H9 (cell line): ENCODE results near the gene ADSS1. TPM values are rescaled to one million over a fixed set of nuclear protein-coding genes. Genes with fewer than 3 reads are reported as not detected.

Experiments
- DNase-seq: peaks from one replicate; pipeline ENCODE4 v3.0.0-alpha.2; 2017
- H2AFZ ChIP-seq: one replicate; pipeline ENCODE4 v1.6.1; 2013; ENCODE audit warnings: mild to moderate bottlenecking, low read length, control low read depth, moderate library complexity
- H2AK5ac ChIP-seq: 2 replicates; pipeline ENCODE4 v1.6.1; 2013; ENCODE audit warnings: low read length, control low read depth, mixed read lengths; ENCODE audit not compliant: insufficient read length
- H2BK120ac ChIP-seq: one replicate; pipeline ENCODE4 v1.6.1; 2013; ENCODE audit warnings: low read depth, mild to moderate bottlenecking, low read length, control low read depth, inconsistent platforms; ENCODE audit not compliant: poor library complexity, severe bottlenecking
- H2BK12ac ChIP-seq: 2 replicates; pipeline ENCODE4 v1.6.1; 2013; ENCODE audit warnings: low read length, control low read depth, mixed read lengths, low read depth; ENCODE audit not compliant: insufficient read length
- H2BK15ac ChIP-seq: 2 replicates; pipeline ENCODE4 v1.6.1; 2013; ENCODE audit warnings: low read depth, low read length, control low read depth
- H2BK20ac ChIP-seq: one replicate; pipeline ENCODE4 v1.6.1; 2013; ENCODE audit warnings: low read depth, mild to moderate bottlenecking, low read length, control low read depth, inconsistent platforms; ENCODE audit not compliant: poor library complexity, severe bottlenecking
- H2BK5ac ChIP-seq: 2 replicates; pipeline ENCODE4 v1.6.1; 2013; ENCODE audit warnings: low read length, control low read depth, mixed read lengths; ENCODE audit not compliant: insufficient read length
- H3K14ac ChIP-seq: 2 replicates; pipeline ENCODE4 v1.6.1; 2013; ENCODE audit warnings: low read length, control low read depth; ENCODE audit not compliant: insufficient read depth
- H3K18ac ChIP-seq: 2 replicates; pipeline ENCODE4 v1.6.1; 2013; ENCODE audit warnings: low read depth, mild to moderate bottlenecking, mixed read lengths, low read length, control low read depth; ENCODE audit not compliant: insufficient read length
- H3K23ac ChIP-seq: 2 replicates; pipeline ENCODE4 v1.6.1; 2013; ENCODE audit warnings: low read length, control low read depth, mixed read lengths, low read depth; ENCODE audit not compliant: insufficient read length
- H3K23me2 ChIP-seq: 2 replicates; pipeline ENCODE4 v1.6.1; 2013; ENCODE audit warnings: low read depth, mild to moderate bottlenecking, mixed read lengths, low read length, control low read depth; ENCODE audit not compliant: insufficient read length, poor library complexity, severe bottlenecking
- H3K27ac ChIP-seq: 2 replicates; pipeline ENCODE4 v1.5.1; 2013; ENCODE audit warnings: low read length, control low read depth, mixed read lengths, low read depth; ENCODE audit not compliant: insufficient read length
- H3K27me3 ChIP-seq: 2 replicates; pipeline ENCODE4 v1.6.1; 2013; ENCODE audit warnings: low read length, control low read depth, inconsistent platforms; ENCODE audit not compliant: insufficient read depth
- H3K4ac ChIP-seq: 2 replicates; pipeline ENCODE4 v1.6.1; 2013; ENCODE audit warnings: low read depth, mild to moderate bottlenecking, control low read depth, inconsistent platforms, low read length, moderate library complexity
- H3K4me1 ChIP-seq: 2 replicates; pipeline ENCODE4 v1.6.1; 2013; ENCODE audit warnings: low read length, control low read depth, inconsistent platforms; ENCODE audit not compliant: insufficient read depth
- H3K4me2 ChIP-seq: 2 replicates; pipeline ENCODE4 v1.6.1; 2013; ENCODE audit warnings: low read length, control low read depth, mixed read lengths; ENCODE audit not compliant: insufficient read length, insufficient read depth
- H3K56ac ChIP-seq: 2 replicates; pipeline ENCODE4 v1.6.1; 2013; ENCODE audit warnings: low read depth, mild to moderate bottlenecking, mixed read lengths, low read length, control low read depth; ENCODE audit not compliant: insufficient read length
- H3K79me1 ChIP-seq: 2 replicates; pipeline ENCODE4 v1.6.1; 2013; ENCODE audit warnings: low read depth, mild to moderate bottlenecking, moderate library complexity, low read length, control low read depth, inconsistent platforms; ENCODE audit not compliant: insufficient read depth, poor library complexity, severe bottlenecking
- H3K79me2 ChIP-seq: 2 replicates; pipeline ENCODE4 v1.6.1; 2013; ENCODE audit warnings: low read length, control low read depth, inconsistent platforms; ENCODE audit not compliant: insufficient read depth
- H3K9ac ChIP-seq: 2 replicates; pipeline ENCODE4 v1.6.1; 2013; ENCODE audit warnings: low read length, control low read depth, mixed read lengths; ENCODE audit not compliant: insufficient read length; ENCODE audit errors: extremely low read depth
- H3K9me3 ChIP-seq: one replicate; pipeline ENCODE4 v1.6.1; 2013; ENCODE audit warnings: low read depth, low read length, inconsistent platforms; ENCODE audit not compliant: control insufficient read depth
- H3T11ph ChIP-seq: one replicate; pipeline ENCODE4 v1.6.1; 2013; ENCODE audit warnings: mild to moderate bottlenecking, low read length, control low read depth, inconsistent platforms
- H4K20me1 ChIP-seq: one replicate; pipeline ENCODE4 v1.6.1; 2013; ENCODE audit not compliant: control insufficient read depth, insufficient read length, insufficient read depth
- H4K5ac ChIP-seq: 2 replicates; pipeline ENCODE4 v1.6.1; 2013; ENCODE audit warnings: low read depth, mild to moderate bottlenecking, mixed read lengths, low read length, control low read depth; ENCODE audit not compliant: insufficient read length
- H4K8ac ChIP-seq: replicated peaks from 2 replicates; pipeline ENCODE4 v1.6.1; 2013; ENCODE audit warnings: low read length, control low read depth, mixed read lengths, low read depth; ENCODE audit not compliant: insufficient read length
- H4K91ac ChIP-seq: 2 replicates; pipeline ENCODE4 v1.6.1; 2013; ENCODE audit warnings: low read depth, mild to moderate bottlenecking, moderate library complexity, mixed read lengths, low read length, control low read depth; ENCODE audit not compliant: insufficient read length
- H3K27ac Mint-ChIP-seq, 3 experiments: 2 replicates in 2 of 3; 3 replicates in 1 of 3; pipeline ENCODE4 v1.8.0; 2020 to 2021; ENCODE audit warnings: mixed read lengths in 3 of 3, mild to moderate bottlenecking in 1 of 3, moderate library complexity in 1 of 3
- H3K27me3 Mint-ChIP-seq: 2 replicates; pipeline ENCODE4 v1.8.0; 2021; ENCODE audit warnings: low read depth, mild to moderate bottlenecking, moderate library complexity, mixed read lengths
- H3K36me3 Mint-ChIP-seq, 3 experiments: 2 replicates in 2 of 3; 3 replicates in 1 of 3; pipeline ENCODE4 v1.8.0; 2020 to 2021; ENCODE audit warnings: low read depth in 3 of 3, mixed read lengths in 3 of 3; ENCODE audit not compliant: insufficient read depth in 1 of 3
- H3K4me1 Mint-ChIP-seq, 2 experiments: 2 replicates each; pipeline ENCODE4 v1.8.0; 2020; ENCODE audit warnings: mixed read lengths in 2 of 2
- H3K4me3 Mint-ChIP-seq, 2 experiments: 2 replicates in 1 of 2; 3 replicates in 1 of 2; pipeline ENCODE4 v1.8.0; 2020 to 2021; ENCODE audit warnings: mild to moderate bottlenecking in 2 of 2, mixed read lengths in 2 of 2, moderate library complexity in 1 of 2
- H3K9me3 Mint-ChIP-seq, 2 experiments: 2 replicates in 1 of 2; 3 replicates in 1 of 2; pipeline ENCODE4 v1.8.0; 2020; ENCODE audit warnings: mild to moderate bottlenecking in 2 of 2, mixed read lengths in 2 of 2, moderate library complexity in 1 of 2
- CTCF ChIP-seq: fragments of 200-600 bp; sonication (generic); conservative IDR thresholded peaks from 3 replicates; pipeline ENCODE4 v1.8.0; 2021; ENCODE audit warnings: antibody characterized with exemption, mild to moderate bottlenecking
- WGBS: extraction: QIAGEN DNeasy Blood & Tissue Kit; methylation state at CpG from one replicate; pipeline ENCODE4 v1.1.7; 2013; ENCODE audit warnings: missing lambda C conversion rate, low lambda C conversion rate, mixed read lengths; ENCODE audit not compliant: insufficient read length; ENCODE audit errors: extremely low coverage; 5-methylcytosine and 5-hydroxymethylcytosine counted together
- total RNA-seq: library from RNA; stranded (reverse); gene quantifications from 2 replicates; pipeline ENCODE4 v1.2.1, GENCODE V29; 2021

The ADSS1 gene
- total RNA-seq, 1 experiment from 2014 or later, result 8.5 TPM

DNA sequence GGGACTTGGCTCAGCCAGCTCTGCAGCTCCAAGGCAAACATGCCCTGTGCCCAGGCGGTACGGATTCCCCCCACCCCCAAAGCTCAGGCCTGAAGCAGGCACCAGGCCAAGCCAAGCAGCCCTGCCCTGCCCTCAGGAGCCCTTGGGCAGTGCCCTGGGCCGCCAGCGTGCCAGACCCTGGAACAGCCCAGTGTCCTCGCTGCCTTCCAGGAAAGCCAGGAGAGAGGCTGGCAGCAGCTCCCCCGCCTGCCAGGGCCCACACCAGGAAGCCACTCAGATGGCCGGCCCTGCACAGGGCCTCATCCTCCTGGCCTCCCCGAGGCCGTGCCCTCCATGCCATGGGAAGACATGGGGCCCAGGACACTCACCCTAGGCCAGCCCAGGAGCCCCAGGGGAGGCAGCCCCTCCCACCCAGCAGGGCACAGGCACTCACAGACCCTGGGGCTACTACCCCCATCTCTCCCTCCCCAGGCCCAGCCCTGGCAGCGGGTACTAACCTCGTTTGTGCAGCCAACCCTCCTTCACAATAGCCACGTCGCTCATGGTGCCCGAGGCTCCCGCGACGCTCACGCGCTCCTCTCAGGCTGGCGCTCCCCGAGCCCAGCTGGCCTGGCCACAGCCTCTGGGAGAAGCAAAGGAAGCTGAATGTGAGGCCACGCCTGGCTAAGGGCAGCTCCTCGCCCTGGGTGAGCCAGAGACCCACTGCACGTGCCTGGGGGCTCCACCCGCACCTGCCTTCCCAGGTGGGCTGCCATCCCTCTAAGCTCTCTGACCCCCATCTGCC, 68.3 kb downstream of the ADSS1 start:
- no peak overlapping the region for H3K4ac ChIP-seq
- peaks cover 3% of the 10 kb centered on the region; the same call in 1 of the 2 replicates for H3K27me3 ChIP-seq
- no peak overlapping the region for H2BK120ac ChIP-seq
- H3K56ac ChIP-seq, result no peak overlapping the region
- H3K4me2 ChIP-seq, result no peak overlapping the region
- no peaks in the 10 kb centered on the region for H4K20me1 ChIP-seq
- no peak overlapping the region for H2BK12ac ChIP-seq
- no peak overlapping the region for H4K91ac ChIP-seq
- Mint-ChIP-seq H3K9me3 (no peaks in the 10 kb centered on the region), H3K4me1 (peaks cover 21 to 36% of the 10 kb centered on the region in 2 experiments), H3K36me3 (peaks cover 6 to 19% (median 16%) of the 10 kb centered on the region in 3 experiments; a peak in 6 of 7 replicates), H3K27ac (no peak overlapping the region; a peak in 1 of 7 replicates), H3K4me3 (no peak overlapping the region), H3K27me3 (peaks cover 14% of the 10 kb centered on the region)
- no peak overlapping the region for H2AK5ac ChIP-seq
- no peak overlapping the region for H3K18ac ChIP-seq
- H2BK5ac ChIP-seq, result no peak overlapping the region
- no peak overlapping the region for H3K9ac ChIP-seq
- no peak overlapping the region for H4K5ac ChIP-seq
- H3K23me2 ChIP-seq, result peaks cover 8% of the 10 kb centered on the region
- no peak overlapping the region for H3T11ph ChIP-seq
- no peak overlapping the region for H3K23ac ChIP-seq
- no peak overlapping the region for H3K27ac ChIP-seq
- WGBS, result no CpG with 5 or more reads among the region's 25 CpGs
- TF ChIP-seq CTCF, result no peak
- H2BK15ac ChIP-seq, result no peak overlapping the region
- no peaks in the 10 kb centered on the region for H3K9me3 ChIP-seq
- no peak overlapping the region for H2AFZ ChIP-seq
- no peak overlapping the region for H4K8ac ChIP-seq
- no peak overlapping the region for H2BK20ac ChIP-seq
- peaks cover 6% of the 10 kb centered on the region; the same call in 1 of the 2 replicates for H3K4me1 ChIP-seq
- no peak for DNase-seq
- H3K79me1 ChIP-seq, result peaks cover 3% of the 10 kb centered on the region
- no peak overlapping the region for H3K14ac ChIP-seq
- no peaks in the 10 kb centered on the region; the same call in 1 of the 2 replicates for H3K79me2 ChIP-seq
